ENCODE results near the gene INO80E. TPM values are rescaled to one million over a fixed set of nuclear protein-coding genes. Genes with fewer than 3 reads are reported as not detected.
A peak's percentile ranks its signal among the peaks of the same experiment; 100 is the strongest.

Gene INO80E
- total RNA-seq, 1 experiment from 2014 or later, result 94.1 TPM

DNA sequence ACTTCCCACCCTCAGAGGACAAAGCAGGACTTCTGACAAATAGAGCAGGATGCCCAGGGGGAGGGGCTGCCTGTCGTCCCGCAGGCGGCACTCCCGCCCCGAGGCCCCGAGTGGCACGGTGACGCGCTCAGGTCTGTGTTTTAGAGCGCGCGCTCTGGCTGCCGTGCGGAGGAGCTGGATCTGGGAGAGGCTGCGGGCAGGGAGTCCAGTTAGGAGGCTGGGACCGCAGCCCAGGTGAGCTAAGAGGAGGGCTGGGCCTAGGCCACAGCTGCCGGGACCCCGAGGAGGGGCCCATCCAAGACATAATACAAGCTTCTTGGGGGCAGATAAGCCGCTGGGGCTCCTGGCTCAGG is 8.4 kb downstream of the INO80E start:
- no peak overlapping the region for H3K23ac ChIP-seq (ENCODE audit: insufficient read length, low read depth, low read length)
- H3K23me2 ChIP-seq (ENCODE audit: insufficient read length, low read depth, low read length, poor library complexity, severe bottlenecking), result peaks cover 5% of the 10 kb centered on the region
- H2BK5ac ChIP-seq (ENCODE audit: insufficient read length, low read length), result no peak overlapping the region
- Mint-ChIP-seq H3K9me3 (no peaks in the 10 kb centered on the region; a peak in 1 of 5 replicates), H3K36me3 (ENCODE audit: insufficient read depth in 1 of 3, low read depth in 3 of 3) (peaks cover 20 to 32% (median 24%) of the 10 kb centered on the region in 3 experiments), H3K4me1 (peaks cover 0 to 25% of the 10 kb centered on the region in 2 experiments; a peak in 2 of 4 replicates), H3K27ac (peak overlapping the region in 2 of 3 experiments; percentile 63 to 80; a peak in 2 of 7 replicates), H3K4me3 (peak overlapping the region in 1 of 2 experiments; percentile 17; a peak in 1 of 5 replicates), H3K27me3 (ENCODE audit: low read depth) (peaks cover 14% of the 10 kb centered on the region)
- H4K8ac ChIP-seq (replicated peaks; ENCODE audit: insufficient read length, low read depth, low read length), result no peak overlapping the region
- no peak overlapping the region for H3K4ac ChIP-seq (ENCODE audit: low read depth, low read length)
- H2BK12ac ChIP-seq (ENCODE audit: insufficient read length, low read depth, low read length), result no peak overlapping the region
- no peak overlapping the region for H3T11ph ChIP-seq (ENCODE audit: low read length)
- TF ChIP-seq, protein P1, sequence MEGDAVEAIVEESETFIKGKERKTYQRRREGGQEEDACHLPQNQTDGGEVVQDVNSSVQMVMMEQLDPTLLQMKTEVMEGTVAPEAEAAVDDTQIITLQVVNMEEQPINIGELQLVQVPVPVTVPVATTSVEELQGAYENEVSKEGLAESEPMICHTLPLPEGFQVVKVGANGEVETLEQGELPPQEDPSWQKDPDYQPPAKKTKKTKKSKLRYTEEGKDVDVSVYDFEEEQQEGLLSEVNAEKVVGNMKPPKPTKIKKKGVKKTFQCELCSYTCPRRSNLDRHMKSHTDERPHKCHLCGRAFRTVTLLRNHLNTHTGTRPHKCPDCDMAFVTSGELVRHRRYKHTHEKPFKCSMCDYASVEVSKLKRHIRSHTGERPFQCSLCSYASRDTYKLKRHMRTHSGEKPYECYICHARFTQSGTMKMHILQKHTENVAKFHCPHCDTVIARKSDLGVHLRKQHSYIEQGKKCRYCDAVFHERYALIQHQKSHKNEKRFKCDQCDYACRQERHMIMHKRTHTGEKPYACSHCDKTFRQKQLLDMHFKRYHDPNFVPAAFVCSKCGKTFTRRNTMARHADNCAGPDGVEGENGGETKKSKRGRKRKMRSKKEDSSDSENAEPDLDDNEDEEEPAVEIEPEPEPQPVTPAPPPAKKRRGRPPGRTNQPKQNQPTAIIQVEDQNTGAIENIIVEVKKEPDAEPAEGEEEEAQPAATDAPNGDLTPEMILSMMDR (conservative IDR thresholded peaks at IDR 0.05), result no peak
- no peak overlapping the region for H3K4me2 ChIP-seq (ENCODE audit: insufficient read depth, insufficient read length, low read length)
- H3K56ac ChIP-seq (ENCODE audit: insufficient read length, low read depth, low read length), result no peak overlapping the region
- no peak overlapping the region for H2AK5ac ChIP-seq (ENCODE audit: insufficient read length, low read length)
- no peak overlapping the region for H4K5ac ChIP-seq (ENCODE audit: insufficient read length, low read depth, low read length)
- no peaks in the 10 kb centered on the region for H3K9me3 ChIP-seq (ENCODE audit: control insufficient read depth, low read depth, low read length)
- H3K14ac ChIP-seq (ENCODE audit: insufficient read depth, low read length), result no peak overlapping the region
- WGBS (ENCODE audit: extremely low coverage, insufficient read length, low lambda C conversion rate), result no CpG with 5 or more reads among the region's 19 CpGs
- peaks cover 2% of the 10 kb centered on the region; the same call in 1 of the 2 replicates for H3K4me1 ChIP-seq (ENCODE audit: insufficient read depth, low read length)
- no peaks in the 10 kb centered on the region for H3K79me2 ChIP-seq (ENCODE audit: insufficient read depth, low read length)
- no peaks in the 10 kb centered on the region for H3K79me1 ChIP-seq (ENCODE audit: insufficient read depth, low read depth, low read length, poor library complexity, severe bottlenecking)
- no peak overlapping the region for H4K91ac ChIP-seq (ENCODE audit: insufficient read length, low read depth, low read length)
- H2AFZ ChIP-seq (ENCODE audit: low read length), result no peak overlapping the region
- no peak overlapping the region for H2BK15ac ChIP-seq (ENCODE audit: low read depth, low read length)
- no peak overlapping the region for H2BK120ac ChIP-seq (ENCODE audit: low read depth, low read length, poor library complexity, severe bottlenecking)
- H3K9ac ChIP-seq (ENCODE audit: extremely low read depth, insufficient read length, low read length), result no peak overlapping the region
- H3K27ac ChIP-seq (ENCODE audit: insufficient read length, low read depth, low read length), result no peak overlapping the region
- H3K27me3 ChIP-seq (ENCODE audit: insufficient read depth, low read length), result no peaks in the 10 kb centered on the region
- no peak overlapping the region for H3K18ac ChIP-seq (ENCODE audit: insufficient read length, low read depth, low read length)
- no peak for DNase-seq
- no peak overlapping the region for H2BK20ac ChIP-seq (ENCODE audit: low read depth, low read length, poor library complexity, severe bottlenecking)
- H4K20me1 ChIP-seq (ENCODE audit: control insufficient read depth, insufficient read depth, insufficient read length), result no peaks in the 10 kb centered on the region
